IMR-90 (cell line): ENCODE data around the gene FNBP1L. TPM values are rescaled to one million over a fixed set of nuclear protein-coding genes. Genes with fewer than 3 reads are reported as not detected.

ENCODE experiments used
- ATAC-seq: fragments of 200-7000 bp; cut with Tn5 transposase; 2 replicates; pipeline ENCODE4 v1.9.1; 2020; ENCODE audit warnings: low read depth, mild to moderate bottlenecking, moderate library complexity
- BruUV-seq: library from RNA; stranded (reverse); fragments of 400-500 nt; replicated peaks from 2 replicates; lab custom pipeline; 2021; lab: Mats Ljungman, UMichigan
- CTCF ChIA-PET: fragments of 300-600 bp; formaldehyde crosslinking; extraction: SDS; loops from one replicate; lab custom pipeline; 2021; ENCODE audit warnings: antibody characterized with exemption; lab: Yijun Ruan, JAX
- POLR2A ChIA-PET: fragments of 300-600 bp; sonication (Branson Sonifier 250); formaldehyde crosslinking; loops from one replicate; lab custom pipeline; 2022; ENCODE audit warnings: antibody characterized with exemption; ENCODE audit not compliant: unreplicated experiment; lab: Charles Lee
- DNase-seq: peaks from one replicate; pipeline ENCODE4 v3.0.0; 2013
- H2AFZ ChIP-seq: replicated peaks from 2 replicates; pipeline ENCODE3; 2013; ENCODE audit warnings: low read length, mild to moderate bottlenecking; ENCODE audit not compliant: poor library complexity
- H2AK5ac ChIP-seq: 2 replicates; pipeline ENCODE4 v1.6.1; 2013; ENCODE audit warnings: low read depth, low read length, inconsistent platforms
- H2AK9ac ChIP-seq: replicated peaks from 2 replicates; pipeline ENCODE3; 2013; ENCODE audit warnings: mild to moderate bottlenecking, low read depth, low read length, moderate library complexity; ENCODE audit not compliant: poor library complexity
- H2BK120ac ChIP-seq: 2 replicates; pipeline ENCODE4 v1.6.1; 2013; ENCODE audit warnings: low read depth, low read length, inconsistent platforms
- H2BK15ac ChIP-seq: 3 replicates; pipeline ENCODE4 v1.6.1; 2013; ENCODE audit warnings: low read depth, low read length, inconsistent platforms
- H2BK20ac ChIP-seq: 2 replicates; pipeline ENCODE4 v1.6.1; 2013; ENCODE audit warnings: low read depth, mild to moderate bottlenecking, inconsistent platforms, low read length, moderate library complexity
- H2BK5ac ChIP-seq: 2 replicates; pipeline ENCODE4 v1.6.1; 2013; ENCODE audit warnings: mild to moderate bottlenecking, low read depth, low read length, inconsistent platforms; ENCODE audit not compliant: poor library complexity, severe bottlenecking
- H3K14ac ChIP-seq: replicated peaks from 2 replicates; pipeline ENCODE4 v1.6.1; 2013; ENCODE audit warnings: low read depth, low read length, inconsistent platforms
- H3K18ac ChIP-seq: 2 replicates; pipeline ENCODE4 v1.6.1; 2013; ENCODE audit warnings: low read depth, low read length, control low read depth
- H3K23ac ChIP-seq: 2 replicates; pipeline ENCODE4 v1.6.1; 2013; ENCODE audit warnings: low read depth, low read length, inconsistent platforms
- H3K27ac ChIP-seq: 2 replicates; pipeline ENCODE4 v1.5.1; 2013; ENCODE audit warnings: mild to moderate bottlenecking, control low read depth, low read length; ENCODE audit not compliant: insufficient read depth
- H3K27me3 ChIP-seq: 2 replicates; pipeline ENCODE4 v1.6.1; 2013; ENCODE audit warnings: low read length; ENCODE audit not compliant: control insufficient read depth, insufficient read depth
- H3K36me3 ChIP-seq: 2 replicates; pipeline ENCODE4 v1.6.1; 2013; ENCODE audit warnings: low read length, mixed read lengths; ENCODE audit not compliant: control insufficient read depth, insufficient read depth
- H3K4ac ChIP-seq: 2 replicates; pipeline ENCODE4 v1.6.1; 2013; ENCODE audit warnings: low read depth, low read length, inconsistent platforms
- H3K4me1 ChIP-seq: 2 replicates; pipeline ENCODE4 v1.6.1; 2013; ENCODE audit warnings: low read length, mixed read lengths; ENCODE audit not compliant: control insufficient read depth, insufficient read depth
- H3K4me2 ChIP-seq: 2 replicates; pipeline ENCODE4 v1.6.1; 2013; ENCODE audit warnings: low read depth, mild to moderate bottlenecking, control low read depth, low read length, moderate library complexity
- H3K4me3 ChIP-seq: 2 replicates; pipeline ENCODE4 v1.5.1; 2013; ENCODE audit warnings: low read depth, mild to moderate bottlenecking, control low read depth, low read length, moderate library complexity; ENCODE audit not compliant: insufficient read depth
- H3K56ac ChIP-seq: 2 replicates; pipeline ENCODE4 v1.6.1; 2013; ENCODE audit warnings: low read length, inconsistent platforms; ENCODE audit not compliant: insufficient read depth; ENCODE audit errors: extremely low read depth
- H3K79me1 ChIP-seq, 2 experiments: 2 replicates each; pipeline ENCODE4 v1.6.1; 2013; ENCODE audit warnings: low read length in 2 of 2, inconsistent platforms in 1 of 2, low read depth in 1 of 2
- H3K9ac ChIP-seq: 2 replicates; pipeline ENCODE4 v1.6.1; 2013; ENCODE audit warnings: low read depth, low read length, control low read depth
- H3K9me1 ChIP-seq: 2 replicates; pipeline ENCODE4 v1.6.1; 2013; ENCODE audit warnings: low read length, inconsistent platforms; ENCODE audit not compliant: insufficient read depth
- H3K9me3 ChIP-seq: 2 replicates; pipeline ENCODE4 v1.6.1; 2013; ENCODE audit warnings: low read length; ENCODE audit not compliant: control insufficient read depth, insufficient read depth
- H4K20me1 ChIP-seq: 2 replicates; pipeline ENCODE4 v1.6.1; 2013; ENCODE audit warnings: low read length, inconsistent platforms; ENCODE audit not compliant: insufficient read depth
- H4K5ac ChIP-seq: 2 replicates; pipeline ENCODE4 v1.6.1; 2013; ENCODE audit warnings: mild to moderate bottlenecking, low read depth, low read length, control low read depth
- H4K8ac ChIP-seq, 2 experiments: 2 replicates each; pipeline ENCODE4 v1.6.1; 2013; ENCODE audit warnings: low read depth in 2 of 2, low read length in 2 of 2, control low read depth in 1 of 2, inconsistent platforms in 1 of 2
- H4K91ac ChIP-seq: 2 replicates; pipeline ENCODE4 v1.6.1; 2013; ENCODE audit warnings: low read depth, low read length, inconsistent platforms; ENCODE audit not compliant: insufficient read depth
- CEBPB ChIP-seq: IDR thresholded peaks from 2 replicates; pipeline ENCODE4 v1.6.1; 2012; ENCODE audit warnings: low read depth, low read length, improper control_type of control experiment
- CHD1 ChIP-seq: IDR thresholded peaks from 2 replicates; pipeline ENCODE4 v1.6.1; 2012; ENCODE audit warnings: low read depth, low read length, improper control_type of control experiment
- CTCF ChIP-seq: conservative IDR thresholded peaks from 2 replicates; pipeline ENCODE4 v1.5.1; 2012; ENCODE audit warnings: mild to moderate bottlenecking, low read depth, low read length, improper control_type of control experiment
- ELK1 ChIP-seq: fragments of 150-350 bp; IDR thresholded peaks from 2 replicates; pipeline ENCODE4 v1.6.1; 2016; ENCODE audit warnings: low read depth, mild to moderate bottlenecking, low read length, moderate library complexity, borderline replicate concordance
- FOS ChIP-seq: fragments of 150-350 bp; IDR thresholded peaks from 2 replicates; pipeline ENCODE4 v1.6.1; 2016; ENCODE audit warnings: low read depth, low read length
- MAFK ChIP-seq: IDR thresholded peaks from 2 replicates; pipeline ENCODE4 v1.6.1; 2012; ENCODE audit warnings: low read depth, low read length, improper control_type of control experiment
- MAZ ChIP-seq: IDR thresholded peaks from 2 replicates; pipeline ENCODE4 v1.6.1; 2012; ENCODE audit warnings: low read depth, mild to moderate bottlenecking, low read length, improper control_type of control experiment, moderate library complexity, borderline replicate concordance
- NFE2L2 ChIP-seq: fragments of 150-350 bp; IDR thresholded peaks from 2 replicates; pipeline ENCODE4 v1.6.1; 2016; ENCODE audit warnings: low read depth, mild to moderate bottlenecking, low read length
- POLR2A ChIP-seq: IDR thresholded peaks from 2 replicates; pipeline ENCODE4 v1.6.1; 2012; ENCODE audit warnings: mild to moderate bottlenecking, low read depth, low read length
- RCOR1 ChIP-seq: IDR thresholded peaks from 2 replicates; pipeline ENCODE4 v1.6.1; 2012; ENCODE audit warnings: mild to moderate bottlenecking, low read length, improper control_type of control experiment; ENCODE audit not compliant: insufficient replicate concordance
- RFX5 ChIP-seq: IDR thresholded peaks from 2 replicates; pipeline ENCODE4 v1.8.0; 2012; ENCODE audit warnings: low read depth, mild to moderate bottlenecking, low read length, moderate library complexity
- SMC3 ChIP-seq: fragments of 150-350 bp; IDR thresholded peaks from 2 replicates; pipeline ENCODE4 v1.6.1; 2016; ENCODE audit warnings: low read depth, mild to moderate bottlenecking, antibody characterized with exemption, low read length, moderate library complexity
- WGBS, 2 experiments: methylation state at CpG; one replicate each; pipeline versions ENCODE4 v1.1.5 to v1.1.7; 2013; ENCODE audit warnings: missing lambda C conversion rate in 2 of 2; ENCODE audit not compliant: insufficient read length in 1 of 2; ENCODE audit errors: extremely low coverage in 2 of 2; 5-methylcytosine and 5-hydroxymethylcytosine counted together
- dilution Hi-C: fragments of 300-500 bp; cut with HindIII; formaldehyde crosslinking; loops from one replicate; pipeline ENCODE4 v1.14.3; 2018; ENCODE audit warnings: low sequenced_read_pairs; ENCODE audit not compliant: unreplicated experiment
- in situ Hi-C: fragments of 300-500 bp; cut with MboI; formaldehyde crosslinking; loops from 3 replicates; pipeline ENCODE4 v1.14.3; 2019; ENCODE audit warnings: low sequenced_read_pairs, inconsistent platforms, mixed read lengths
- intact Hi-C: fragments of 100-400 bp; cut with micrococcal nuclease; formaldehyde crosslinking; loops from 2 replicates; pipeline ENCODE4 v1.10.0; 2022
- polyA plus RNA-seq, 3 experiments: library from polyadenylated mRNA; depleted of rRNA; stranded (reverse); fragments of >200 nt; gene quantifications; 2 replicates each; pipeline ENCODE4 v1.2.3, GENCODE V29; 2012; ENCODE audit warnings: low replicate concordance in 1 of 3
- total RNA-seq: library from RNA; depleted of rRNA; stranded (reverse); fragments of >200 nt; gene quantifications from 2 replicates; pipeline ENCODE4 v1.2.3, GENCODE V29; 2012
- TF ChIP-seq, protein P1 (sequence below): fragments of 150-350 bp; IDR thresholded peaks from 2 replicates; pipeline ENCODE4 v1.6.1; 2017; ENCODE audit warnings: mild to moderate bottlenecking, antibody characterized with exemption, low read length, low read depth

The FNBP1L gene
- total and polyA plus RNA-seq, 2 of the 4 experiments (the other 2 are of a cell fraction) = 9.3 to 15.2 TPM

- Histone ChIP-seq H4K5ac (no peak overlapping the region), H3K4me1 (no peaks in the 10 kb centered on the region), H4K8ac (no peak overlapping the region), H3K9ac (no peak overlapping the region), H3K56ac (no peak overlapping the region), H3K36me3 (peaks cover 14% of the 10 kb centered on the region), H2AK9ac (no peak overlapping the region), H3K9me1 (no peaks in the 10 kb centered on the region; the same call in none of the 2 replicates), H3K14ac (no peak overlapping the region), H4K91ac (no peak overlapping the region), H3K27me3 (no peaks in the 10 kb centered on the region), H2BK15ac (no peak overlapping the region), H4K20me1 (no peaks in the 10 kb centered on the region; the same call in 1 of the 2 replicates), H3K27ac (no peak overlapping the region), H3K4ac (no peak overlapping the region), H3K23ac (no peak overlapping the region), H2AK5ac (no peak overlapping the region), H2BK5ac (no peak overlapping the region), H2BK120ac (no peak overlapping the region), H2AFZ (no peak overlapping the region), H3K9me3 (no peaks in the 10 kb centered on the region), H3K18ac (no peak overlapping the region), H3K4me2 (no peak overlapping the region), H3K79me1 (peaks cover 0 to 11% of the 10 kb centered on the region in 2 experiments; a peak in 2 of 4 replicates), H2BK20ac (no peak overlapping the region), H3K4me3 (no peak overlapping the region)
- intact Hi-C loops = no loop called here
- no peak for DNase-seq
- POLR2A ChIA-PET = no interaction called here
- CTCF ChIA-PET = no interaction called here
- ATAC-seq = no peak
- BruUV-seq = no TSS peak
- TF ChIP-seq FOS (no peak), RFX5 (no peak), RCOR1 (no peak), NFE2L2 (no peak), SMC3 (no peak), CHD1 (no peak), POLR2A (no peak), CTCF (no peak), ELK1 (no peak), CEBPB (no peak), MAFK (no peak), MAZ (no peak)
- TF ChIP-seq, protein P1, sequence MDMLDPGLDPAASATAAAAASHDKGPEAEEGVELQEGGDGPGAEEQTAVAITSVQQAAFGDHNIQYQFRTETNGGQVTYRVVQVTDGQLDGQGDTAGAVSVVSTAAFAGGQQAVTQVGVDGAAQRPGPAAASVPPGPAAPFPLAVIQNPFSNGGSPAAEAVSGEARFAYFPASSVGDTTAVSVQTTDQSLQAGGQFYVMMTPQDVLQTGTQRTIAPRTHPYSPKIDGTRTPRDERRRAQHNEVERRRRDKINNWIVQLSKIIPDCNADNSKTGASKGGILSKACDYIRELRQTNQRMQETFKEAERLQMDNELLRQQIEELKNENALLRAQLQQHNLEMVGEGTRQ = no peak
- in situ Hi-C loops = loop anchor here (25.0 kb wide), 1 partner anchor 97 kb away; no protein-coding TSS in a partner anchor
- dilution Hi-C loops = no loop called here
- 100% methylated on average over 1 of the region's 2 CpGs; no CpG with 5 or more reads in 1 of the 2 experiments for WGBS, 2 experiments
Observed at GRCh38 chr1:93559045-93559444, 111.1 kb downstream of the FNBP1L start.
